Raji (cell line): Measurements from ENCODE around the gene ERICH2.

Source experiments
- POLR2A ChIP-seq: IDR thresholded peaks from 2 replicates; pipeline ENCODE4 v1.6.1; 2011; ENCODE audit warnings: low read depth, low read length, control low read depth; ENCODE audit not compliant: insufficient read depth

Gene ERICH2

DNA sequence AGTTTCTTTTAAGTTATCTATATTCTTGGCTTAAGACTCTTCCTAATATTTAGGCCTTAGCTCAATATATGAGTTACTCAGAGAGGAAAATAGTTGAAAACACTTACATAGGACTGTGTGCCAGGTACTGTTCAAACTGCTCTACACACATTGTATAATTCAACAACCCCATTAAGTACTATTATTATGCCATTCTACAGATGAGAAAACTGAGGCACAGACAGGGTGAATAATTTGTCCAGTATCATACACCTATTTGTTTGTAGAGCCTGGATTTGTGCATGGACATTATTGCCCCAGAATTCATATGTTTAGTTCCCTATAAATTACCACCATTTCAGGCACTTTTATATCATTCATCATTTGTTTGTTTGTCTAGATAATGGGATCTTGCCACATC lies 28.8 kb downstream of the ERICH2 start:
- no peak for TF ChIP-seq POLR2A

DNA sequence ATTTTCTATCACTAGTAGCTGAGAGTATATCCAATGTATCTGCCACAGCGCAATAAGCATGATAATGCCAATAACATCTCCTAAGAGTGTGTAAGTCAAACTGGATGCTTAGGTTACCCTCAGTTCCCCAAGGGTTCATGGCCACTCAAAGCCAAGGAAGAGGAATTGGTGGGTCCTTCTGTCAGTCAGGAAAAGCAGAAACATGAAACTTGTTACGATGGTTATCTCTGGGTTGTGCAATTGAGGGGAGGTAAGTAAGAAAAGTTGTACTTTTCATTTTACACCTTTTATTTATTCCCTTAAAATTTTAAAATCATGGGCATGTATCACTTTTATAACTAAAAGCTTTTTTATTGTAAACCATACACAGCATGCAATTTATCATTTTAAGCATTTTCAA lies 36.4 kb downstream of the ERICH2 start:
- no peak for TF ChIP-seq POLR2A

DNA sequence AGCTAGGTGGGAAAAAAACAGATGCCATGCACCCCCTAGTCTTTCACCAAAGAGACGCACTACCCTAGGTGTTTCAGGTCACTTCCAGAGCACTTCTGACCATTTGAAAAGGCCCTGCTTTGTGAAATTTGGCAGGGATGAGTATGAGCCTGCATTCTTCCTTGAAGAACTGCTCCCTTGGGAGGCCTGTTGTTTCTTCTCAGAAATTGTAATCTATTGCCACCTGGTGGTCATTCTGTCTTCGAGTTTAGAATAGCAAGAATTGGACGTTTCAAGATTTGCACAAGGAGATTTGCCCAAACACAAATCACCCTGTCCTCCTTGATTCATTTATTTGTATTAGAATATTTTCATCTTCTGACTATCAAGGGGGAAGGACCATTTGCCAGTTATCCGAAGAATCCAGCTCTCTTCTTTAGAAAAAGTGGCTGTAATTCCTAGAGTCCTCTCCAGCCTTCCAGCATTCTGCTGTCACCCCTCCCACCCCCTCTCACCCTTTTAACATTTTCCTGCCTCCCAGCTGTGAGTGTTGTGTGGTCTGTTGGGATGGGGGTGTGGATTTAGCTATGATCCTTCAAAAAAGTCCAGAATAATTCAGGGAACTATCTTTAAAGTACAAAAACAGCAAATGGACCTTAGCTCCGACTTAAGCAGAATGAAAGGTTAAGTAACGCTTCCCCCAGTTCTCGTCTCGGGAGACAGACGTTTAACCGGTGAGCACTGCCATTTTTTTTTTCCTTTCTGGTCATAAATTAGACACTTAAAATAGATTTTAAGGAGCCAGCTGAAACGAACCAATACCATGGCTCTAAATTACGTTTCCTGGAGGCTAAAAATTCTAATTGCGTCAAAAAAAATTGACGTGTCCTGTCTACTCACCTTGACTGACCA lies 42.8 kb downstream of the ERICH2 start:
- TF ChIP-seq POLR2A = no peak

- TF ChIP-seq POLR2A = no peak
Observed at GRCh38 chr2:170813611-170814532, 43.7 kb downstream of the ERICH2 start.

DNA sequence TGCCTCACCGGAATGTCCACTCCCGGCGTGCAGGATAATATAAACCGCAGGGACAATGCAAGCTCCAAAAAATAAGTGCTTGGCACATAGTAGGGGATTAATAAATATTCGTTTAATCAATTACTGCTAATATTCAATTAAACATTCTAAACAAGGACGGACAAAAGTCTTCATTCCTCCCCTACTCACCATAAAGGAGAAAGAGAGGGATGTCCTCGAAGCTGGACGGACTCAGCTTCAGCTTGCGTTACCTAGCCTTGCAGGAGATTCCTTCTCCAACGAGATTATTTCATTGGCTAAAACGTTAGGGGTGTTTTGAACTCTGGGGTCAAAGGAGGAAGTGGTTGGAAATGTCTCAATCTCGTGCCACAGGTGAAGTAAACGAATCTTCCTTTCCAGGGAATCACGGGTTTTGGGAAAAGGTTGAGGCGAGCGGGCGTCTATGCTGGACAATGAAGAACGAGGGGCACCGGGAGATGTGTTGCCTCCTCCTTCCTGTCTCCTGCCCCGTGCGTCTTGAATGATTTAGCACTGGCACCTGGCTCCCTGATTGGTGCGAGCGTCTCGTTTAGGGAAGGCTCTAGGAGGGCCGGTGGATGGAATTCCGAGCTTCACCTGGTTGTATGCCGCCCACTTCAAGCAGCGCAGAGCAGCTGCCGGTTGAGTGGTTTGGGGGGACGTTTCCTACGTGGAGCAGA lies 44.5 kb downstream of the ERICH2 start:
- TF ChIP-seq POLR2A = no peak

- no peak for TF ChIP-seq POLR2A
Observed at GRCh38 chr2:170815311-170815710, 45.1 kb downstream of the ERICH2 start.

DNA sequence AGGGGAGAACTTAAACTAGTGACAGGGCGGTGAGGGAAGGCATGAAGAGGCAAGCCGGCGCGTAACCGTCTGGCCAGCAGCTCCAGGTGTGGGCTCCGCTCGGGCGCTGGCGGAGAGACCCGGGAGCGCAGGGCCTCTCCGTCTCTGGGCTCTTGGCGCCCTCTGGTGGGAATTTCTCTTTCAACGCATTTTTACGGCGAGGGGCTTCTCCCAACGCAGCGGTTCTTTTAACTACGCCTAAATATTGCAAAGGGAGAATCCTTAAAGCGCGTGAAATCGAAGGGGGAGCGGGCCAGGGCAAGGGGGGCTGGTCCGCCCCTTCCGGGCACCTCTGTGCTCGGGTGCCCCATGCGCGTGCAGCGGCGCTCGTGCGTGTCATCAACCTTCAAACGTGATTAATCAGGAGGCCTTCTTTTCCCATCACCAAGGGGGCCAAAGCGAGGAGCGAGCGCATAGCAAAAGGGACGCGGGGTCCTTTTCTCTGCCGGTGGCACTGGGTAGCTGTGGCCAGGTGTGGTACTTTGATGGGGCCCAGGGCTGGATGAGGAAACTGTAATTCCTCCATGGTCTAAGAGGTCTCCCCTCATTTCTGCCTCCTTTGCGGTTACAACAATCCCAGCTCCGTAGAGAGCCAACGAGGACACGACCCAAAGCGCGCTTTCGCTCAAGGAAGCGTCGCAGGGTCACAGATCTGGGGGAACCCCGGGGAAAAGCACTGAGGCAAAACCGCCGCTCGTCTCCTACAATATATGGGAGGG lies 45.7 kb downstream of the ERICH2 start:
- no peak for TF ChIP-seq POLR2A

GRCh38 chr2:170816504-170817092 lies 46.4 kb downstream of the ERICH2 start, which contains the start of gene GAD1:
Gene GAD1 (plus strand): TSS chr2:170816887. CDS start chr2:170818592, 1,705 bp downstream.
- TF ChIP-seq POLR2A = no peak

DNA sequence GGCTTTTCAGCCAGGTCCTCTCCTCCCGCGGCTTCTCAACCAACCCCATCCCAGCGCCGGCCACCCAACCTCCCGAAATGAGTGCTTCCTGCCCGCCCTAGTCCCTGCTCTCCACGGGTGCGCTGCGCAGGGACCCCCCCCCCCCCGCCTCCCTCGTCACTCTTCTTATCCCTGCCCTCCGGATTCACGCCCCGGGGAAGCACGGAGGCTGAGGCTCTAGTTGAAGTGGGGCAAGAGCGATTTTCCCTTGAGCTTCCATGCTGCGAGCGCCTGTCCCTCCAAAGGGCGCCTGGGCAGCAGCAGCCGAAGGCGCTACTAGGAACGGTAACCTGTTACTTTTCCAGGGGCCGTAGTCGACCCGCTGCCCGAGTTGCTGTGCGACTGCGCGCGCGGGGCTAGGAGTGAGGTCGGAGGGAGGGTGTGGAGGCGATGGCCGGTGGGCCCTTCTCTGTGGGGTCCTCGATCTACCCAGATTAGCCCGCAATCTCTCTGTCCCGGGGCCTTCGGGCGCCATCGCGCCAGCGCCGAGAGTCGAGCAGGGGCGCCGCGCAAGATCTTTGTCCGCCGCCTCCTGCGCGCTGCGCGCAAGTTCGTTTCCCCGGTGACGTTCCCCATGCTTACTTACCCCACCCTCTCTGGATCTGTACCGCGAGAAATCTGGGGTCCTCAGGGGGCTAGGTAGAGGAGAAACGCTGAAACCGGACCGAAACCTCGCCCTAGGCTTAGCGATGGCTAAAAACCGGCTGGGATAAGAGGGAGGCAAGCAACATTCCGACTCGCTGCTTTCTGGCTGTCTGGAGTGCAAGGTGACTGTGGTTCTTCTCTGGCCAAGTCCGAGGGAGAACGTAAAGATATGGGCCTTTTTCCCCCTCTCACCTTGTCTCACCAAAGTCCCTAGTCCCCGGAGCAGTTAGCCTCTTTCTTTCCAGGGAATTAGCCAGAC lies 47.2 kb downstream of the ERICH2 start:
- no peak for TF ChIP-seq POLR2A

DNA sequence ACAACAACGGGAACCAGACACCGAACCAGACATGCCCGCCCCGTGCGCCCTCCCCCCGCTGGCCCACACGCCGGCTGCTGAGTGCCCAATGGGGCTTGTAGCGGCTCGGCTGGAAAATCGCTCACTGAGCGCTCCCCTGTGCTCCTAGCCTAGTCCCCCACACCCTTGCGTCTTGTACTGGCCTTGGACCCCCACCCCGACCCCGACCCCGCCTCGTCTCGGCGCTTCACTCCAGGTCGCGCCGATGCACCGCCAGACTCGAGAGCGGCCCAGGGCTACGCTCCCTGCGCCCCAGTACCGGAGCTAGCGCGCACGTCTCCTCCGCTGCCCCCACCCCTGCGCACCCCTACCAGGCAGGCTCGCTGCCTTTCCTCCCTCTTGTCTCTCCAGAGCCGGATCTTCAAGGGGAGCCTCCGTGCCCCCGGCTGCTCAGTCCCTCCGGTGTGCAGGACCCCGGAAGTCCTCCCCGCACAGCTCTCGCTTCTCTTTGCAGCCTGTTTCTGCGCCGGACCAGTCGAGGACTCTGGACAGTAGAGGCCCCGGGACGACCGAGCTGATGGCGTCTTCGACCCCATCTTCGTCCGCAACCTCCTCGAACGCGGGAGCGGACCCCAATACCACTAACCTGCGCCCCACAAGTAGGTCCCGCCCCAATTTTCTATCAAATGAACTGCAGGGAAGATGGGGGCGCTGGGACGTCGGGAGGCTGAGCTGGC lies 48.0 kb downstream of the ERICH2 start:
- no peak for TF ChIP-seq POLR2A

GRCh38 chr2:170818752-170819470 lies 48.7 kb downstream of the ERICH2 start:
- no peak for TF ChIP-seq POLR2A

DNA sequence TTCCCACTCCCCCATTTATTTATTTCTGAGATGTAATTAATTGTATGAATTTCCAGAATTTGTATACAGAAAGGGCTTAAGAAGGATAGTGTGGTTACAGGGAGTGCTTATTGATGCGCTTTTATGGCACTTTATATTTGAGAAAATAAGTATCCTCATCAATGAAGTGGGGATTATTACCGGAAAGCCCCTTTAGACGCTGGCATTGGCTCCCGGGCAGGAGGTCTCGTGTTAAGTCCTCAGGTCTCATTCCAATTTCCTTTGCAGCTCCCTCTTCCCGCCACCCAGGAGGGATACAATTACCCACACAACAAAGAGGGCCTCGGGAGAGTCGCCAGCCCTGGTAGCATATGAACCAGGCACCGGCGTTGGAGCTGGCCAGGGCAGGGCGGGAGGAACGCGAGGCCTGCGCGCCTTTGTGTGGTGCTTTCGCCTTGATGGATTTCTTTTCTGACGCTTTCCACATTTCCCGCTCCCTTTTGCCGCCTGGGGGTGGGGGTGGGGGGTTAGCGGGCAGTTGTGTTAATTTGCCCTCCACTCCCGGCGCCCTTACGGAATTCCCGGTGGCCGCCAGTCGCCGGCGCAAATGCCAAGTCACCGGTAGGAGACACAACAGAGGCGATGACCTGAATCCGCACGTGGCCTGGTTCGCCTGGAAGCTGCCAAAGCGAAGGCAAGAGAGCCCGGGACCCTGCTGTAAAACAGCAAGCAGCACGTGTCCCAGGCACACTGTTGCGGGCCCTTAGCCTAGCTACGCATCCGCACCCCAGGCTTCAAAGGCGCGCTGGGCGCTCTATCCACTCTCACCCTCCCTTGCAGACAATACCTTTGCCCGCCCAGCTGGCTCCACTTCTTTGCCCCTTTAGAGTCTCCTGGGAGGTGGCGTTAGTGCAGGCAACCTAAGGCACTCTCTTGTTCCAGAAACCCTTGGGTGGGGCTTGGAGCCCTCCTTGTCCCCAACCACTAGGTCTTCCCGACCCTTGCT lies 49.8 kb downstream of the ERICH2 start:
- no peak for TF ChIP-seq POLR2A
